Thymus (tissue), 11 donors: ENCODE results near the gene SMURF2. TPM values are rescaled to one million over a fixed set of nuclear protein-coding genes. Genes with fewer than 3 reads are reported as not detected.

ENCODE experiments used
- DNase-seq, 9 donors: peaks; one replicate each; pipeline ENCODE4 v3.0.0-alpha.2; 2013; ENCODE audit warnings: low spot score in 9 of 9, low read depth in 6 of 9, missing footprints in 1 of 9
- H3K27ac ChIP-seq, 2 donors: one replicate each; pipeline ENCODE4 v1.5.1; 2013; ENCODE audit warnings: control low read depth in 1 of 2, low read depth in 1 of 2, low read length in 1 of 2, mild to moderate bottlenecking in 1 of 2, moderate library complexity in 1 of 2
- H3K27me3 ChIP-seq, 2 donors: one replicate each; pipeline ENCODE4 v1.5.1; 2013; ENCODE audit warnings: low read length in 1 of 2; ENCODE audit not compliant: control insufficient read depth in 2 of 2, insufficient read depth in 1 of 2
- H3K36me3 ChIP-seq, 2 donors: one replicate each; pipeline ENCODE4 v1.5.1; 2013; ENCODE audit warnings: low read length in 1 of 2, mild to moderate bottlenecking in 1 of 2, moderate library complexity in 1 of 2; ENCODE audit not compliant: control insufficient read depth in 2 of 2, insufficient read depth in 2 of 2
- H3K4me1 ChIP-seq, 2 donors: one replicate each; pipeline ENCODE4 v1.5.1; 2013; ENCODE audit warnings: low read length in 2 of 2; ENCODE audit not compliant: control insufficient read depth in 2 of 2, insufficient read depth in 2 of 2
- H3K4me3 ChIP-seq, 2 donors: one replicate each; pipeline ENCODE4 v1.5.1; 2013; ENCODE audit warnings: low read length in 2 of 2, control low read depth in 1 of 2, mild to moderate bottlenecking in 1 of 2
- H3K9me3 ChIP-seq, 2 donors: one replicate each; pipeline ENCODE4 v1.5.1; 2013; ENCODE audit warnings: low read length in 1 of 2, mild to moderate bottlenecking in 1 of 2; ENCODE audit not compliant: control insufficient read depth in 2 of 2, insufficient read depth in 1 of 2
- WGBS: extraction: QIAGEN DNeasy Blood & Tissue Kit; methylation state at CpG from one replicate; pipeline ENCODE4 v1.1.7; 2013; 5-methylcytosine and 5-hydroxymethylcytosine counted together
- polyA plus RNA-seq: library from polyadenylated mRNA; stranded (reverse); fragments of 200-250 nt; gene quantifications from one replicate; pipeline ENCODE4 v1.2.3, GENCODE V29; 2013
- total RNA-seq: library from RNA; stranded (reverse); fragments of 120-200 nt; gene quantifications from one replicate; pipeline ENCODE4 v1.2.4, GENCODE V29; 2013
- donor health status: healthy.

SMURF2 gene
- total and polyA plus RNA-seq, 2 donors: 14.1 to 29.7 TPM

DNA sequence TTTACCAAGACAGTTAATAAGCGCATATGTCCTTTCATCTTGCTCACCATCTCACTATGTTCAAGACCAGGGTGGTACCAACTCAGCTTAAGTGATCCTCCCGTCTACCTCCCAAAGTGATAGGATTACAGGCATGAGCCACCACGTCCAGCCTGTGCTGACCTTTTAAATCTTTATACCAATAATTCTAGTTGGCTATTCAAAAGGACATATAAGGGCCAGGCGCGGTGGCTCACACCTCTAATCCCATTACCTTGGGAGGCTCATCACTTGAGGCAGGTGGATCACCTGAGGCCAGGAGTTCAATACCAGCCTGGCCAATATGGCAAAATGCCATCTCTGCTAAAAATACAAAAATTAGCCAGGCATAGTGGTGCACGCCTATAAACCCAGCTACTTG lies 152.9 kb downstream of the SMURF2 start:
- Histone ChIP-seq H3K27me3 (no peaks in the 10 kb centered on the region), H3K36me3 (peaks cover 18 to 60% of the 10 kb centered on the region in 2 donors), H3K9me3 (no peaks in the 10 kb centered on the region), H3K4me3 (no peak overlapping the region), H3K4me1 (peaks cover 5 to 7% of the 10 kb centered on the region in 2 donors), H3K27ac (no peak overlapping the region)
- 96% methylated on average over 6 of the region's 6 CpGs for WGBS
- no peak for DNase-seq

DNA sequence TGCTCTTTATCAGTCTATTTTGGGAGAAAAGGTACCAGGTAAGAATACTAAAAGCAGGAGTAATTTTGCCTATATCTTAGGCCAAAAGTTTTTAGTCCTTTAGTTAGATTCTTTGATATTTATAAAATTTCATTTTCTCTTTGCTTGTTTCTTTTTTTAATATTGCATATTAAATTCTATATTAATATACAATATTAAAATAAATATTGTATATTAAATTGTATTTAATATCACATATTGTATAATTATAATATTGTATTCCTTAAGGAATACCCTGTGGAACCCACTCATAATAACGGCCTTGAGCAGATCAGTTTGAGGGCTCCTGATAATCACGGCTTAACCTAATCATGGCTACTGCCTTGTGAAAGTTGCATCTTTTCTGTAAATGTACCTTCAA lies 153.4 kb downstream of the SMURF2 start:
- H3K27ac ChIP-seq: no peak overlapping the region
- WGBS: 98% methylated on average over 2 of the region's 2 CpGs
- no peak overlapping the region for H3K4me3 ChIP-seq
- no peaks in the 10 kb centered on the region for H3K27me3 ChIP-seq
- H3K36me3 ChIP-seq: peaks cover 20 to 60% of the 10 kb centered on the region in 2 donors
- no peaks in the 10 kb centered on the region for H3K9me3 ChIP-seq
- peaks cover 9 to 10% of the 10 kb centered on the region in 2 donors for H3K4me1 ChIP-seq
- no peak for DNase-seq

DNA sequence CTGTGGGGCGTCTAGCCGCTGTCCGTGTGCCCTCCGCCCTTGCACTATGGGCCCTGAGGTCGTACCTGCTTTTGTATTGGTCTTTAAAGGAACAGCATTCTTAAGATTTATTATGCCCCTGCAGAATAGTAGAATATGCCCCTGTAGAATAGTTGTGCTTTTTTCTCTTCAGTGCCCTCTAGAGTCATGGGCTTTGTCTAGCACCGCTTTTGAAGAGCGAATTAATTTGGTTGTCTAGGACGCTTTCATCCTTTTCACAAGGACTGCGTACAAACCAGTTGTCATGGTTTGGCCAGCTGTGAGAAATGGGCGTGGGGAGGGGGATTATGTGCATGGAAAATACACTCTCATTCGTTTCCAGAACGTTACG lies 154.7 kb downstream of the SMURF2 start:
- peaks cover 10 to 14% of the 10 kb centered on the region in 2 donors for H3K4me1 ChIP-seq
- WGBS: under 1% methylated on average over 13 of the region's 13 CpGs
- peak overlapping the region; percentile 97 to 99 for H3K27ac ChIP-seq
- H3K27me3 ChIP-seq: no peaks in the 10 kb centered on the region
- no peaks in the 10 kb centered on the region for H3K9me3 ChIP-seq
- peaks cover 23 to 62% of the 10 kb centered on the region in 2 donors for H3K36me3 ChIP-seq
- H3K4me3 ChIP-seq: peak overlapping the region; percentile 87 to 96
- peak; percentile 52 to 89 (median 68) for DNase-seq

DNA sequence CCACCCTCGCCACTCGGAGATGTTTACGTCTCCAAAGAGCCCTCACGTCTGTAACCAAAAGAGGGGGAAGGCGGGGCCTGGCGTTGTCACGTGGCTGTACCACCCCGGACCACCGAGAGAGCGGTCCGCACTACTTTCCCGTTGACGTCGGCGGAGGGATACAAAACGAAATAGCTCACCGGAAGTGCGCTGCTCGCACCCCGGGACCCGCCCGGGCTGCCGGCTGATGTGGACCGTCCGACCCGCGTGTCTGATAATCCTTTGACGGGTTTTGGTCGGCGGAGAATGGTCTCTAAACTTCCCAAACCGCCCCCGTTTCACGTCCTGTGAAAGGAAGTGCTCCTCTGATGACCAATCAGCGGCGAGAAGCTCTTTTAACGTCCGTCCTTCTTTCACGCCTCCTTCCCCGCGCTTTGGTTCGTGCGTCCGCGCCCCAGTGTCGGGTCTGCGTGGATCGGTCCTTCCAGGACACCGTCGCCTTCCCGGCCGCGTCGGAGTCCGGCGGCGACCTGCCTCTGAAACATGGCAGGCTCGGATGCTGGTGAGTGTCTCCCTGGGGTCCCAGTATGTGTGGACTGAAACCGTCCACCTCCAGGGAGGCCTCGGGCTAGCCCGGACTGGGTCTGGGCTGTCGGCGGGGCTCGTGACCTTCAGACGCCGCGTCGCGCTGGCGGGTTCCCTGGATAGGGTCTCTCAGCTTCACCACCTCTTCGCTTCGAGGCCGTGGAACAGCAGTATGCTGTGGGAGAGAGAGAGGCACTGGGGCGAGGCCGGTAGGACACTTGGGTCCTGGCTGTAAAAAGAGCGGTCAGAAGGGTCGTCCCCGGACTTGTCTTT lies 155.3 kb downstream of the SMURF2 start, which contains the start of gene CEP95:
CEP95 (plus strand) TSS at position 402 of the 837 bp plus-strand sequence; CDS start at position 523, 121 bp downstream.
- peak; percentile 41 to 98 (median 94) for DNase-seq
- H3K36me3 ChIP-seq: peaks cover 29 to 64% of the 10 kb centered on the region in 2 donors

DNA sequence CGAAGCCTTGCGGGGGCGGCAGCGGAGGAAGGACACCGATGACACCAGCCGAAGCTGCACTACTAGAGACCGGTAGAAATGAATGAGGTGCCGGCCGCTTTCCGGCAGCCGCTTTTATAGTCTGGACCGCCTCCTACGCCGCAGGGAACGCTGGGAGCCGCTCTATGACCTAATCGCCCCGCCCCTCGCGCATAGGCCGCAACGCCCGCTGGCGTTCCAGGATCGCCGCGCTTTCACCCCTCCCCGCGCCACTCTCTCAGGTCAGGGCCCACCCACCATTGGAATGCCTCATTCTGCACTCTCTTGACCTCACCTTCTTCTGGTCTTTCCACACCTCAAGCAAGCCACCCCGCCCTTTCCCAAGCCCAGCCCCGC lies 155.9 kb downstream of the SMURF2 start, which contains the start of gene DDX5:
DDX5 (minus strand) TSS at position 89 of the 375 bp plus-strand sequence. CDS start 170 bp downstream, outside the sequence.
- peak within 1 kb of the TSS; percentile 97 to 99 for H3K27ac ChIP-seq
- peak within 1 kb of the TSS; percentile 87 to 96 for H3K4me3 ChIP-seq
- under 1% methylated on average over 31 of the region's 31 CpGs for WGBS
- no peaks in the 10 kb centered on the region for H3K27me3 ChIP-seq
- peak; percentile 89 to 98 (median 95) for DNase-seq
- H3K9me3 ChIP-seq: no peaks in the 10 kb centered on the region
- H3K4me1 ChIP-seq: peaks cover 10 to 19% of the 10 kb centered on the region in 2 donors
- peaks cover 34 to 64% of the 10 kb centered on the region in 2 donors for H3K36me3 ChIP-seq

More for the DNA sequence above, 155.3 kb downstream of the SMURF2 start, which contains the start of gene CEP95:
- Histone ChIP-seq H3K4me1 (peaks cover 10 to 16% of the 10 kb centered on the region in 2 donors), H3K27ac (peak within 1 kb of the TSS; percentile 97 to 99), H3K9me3 (no peaks in the 10 kb centered on the region), H3K27me3 (no peaks in the 10 kb centered on the region), H3K4me3 (peak within 1 kb of the TSS; percentile 87 to 96)
- under 1% methylated on average over 77 of the region's 77 CpGs for WGBS

DNA sequence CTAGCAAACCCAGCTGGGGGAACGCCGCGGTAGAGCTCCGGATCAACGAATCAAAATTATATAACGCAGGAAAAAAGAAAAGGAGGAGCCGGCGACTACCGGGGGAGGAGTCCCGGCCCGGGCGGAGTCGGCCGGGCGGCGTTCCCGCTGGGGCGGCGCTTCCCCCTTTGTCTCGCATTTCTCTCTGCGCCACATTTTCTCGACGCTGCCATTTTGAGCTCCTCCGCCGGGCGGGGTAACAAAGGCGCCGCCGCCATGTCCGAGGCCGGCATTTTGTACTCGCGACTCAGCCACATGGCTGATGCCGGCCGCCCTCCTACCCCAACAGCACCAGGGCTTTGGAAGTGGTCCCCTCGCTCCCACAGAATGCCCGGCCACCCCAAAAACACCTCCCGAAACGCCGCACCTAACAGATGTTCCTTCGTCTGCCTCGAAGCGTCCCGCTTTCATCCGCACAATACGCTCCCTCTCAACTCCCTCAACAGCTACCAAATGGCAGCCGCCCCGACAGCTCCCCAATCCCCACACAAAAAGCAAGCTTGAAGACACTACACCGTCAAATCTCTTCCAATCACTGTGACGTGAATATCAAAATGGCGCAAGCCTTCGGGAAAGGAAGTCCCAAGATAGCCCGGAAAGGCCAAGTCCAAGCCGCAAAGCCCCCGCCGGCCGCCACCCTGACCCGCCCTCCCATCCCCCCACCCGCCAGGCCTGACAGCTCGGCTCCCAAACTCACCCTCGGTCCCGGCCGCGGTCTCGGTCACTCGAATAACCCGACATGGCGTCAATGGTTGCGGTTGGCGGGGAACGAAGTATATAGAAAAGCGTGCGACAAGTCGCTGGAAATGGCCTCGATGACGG lies 156.5 kb downstream of the SMURF2 start:
- no peaks in the 10 kb centered on the region for H3K9me3 ChIP-seq
- peak overlapping the region; percentile 87 to 96 for H3K4me3 ChIP-seq
- H3K27me3 ChIP-seq: no peaks in the 10 kb centered on the region
- H3K36me3 ChIP-seq: peaks cover 37 to 64% of the 10 kb centered on the region in 2 donors
- under 1% methylated on average over 76 of the region's 76 CpGs for WGBS
- DNase-seq: peak; percentile 77 to 96 (median 87)
- H3K4me1 ChIP-seq: peaks cover 10 to 19% of the 10 kb centered on the region in 2 donors
- H3K27ac ChIP-seq: peak overlapping the region; percentile 97 to 99

DNA sequence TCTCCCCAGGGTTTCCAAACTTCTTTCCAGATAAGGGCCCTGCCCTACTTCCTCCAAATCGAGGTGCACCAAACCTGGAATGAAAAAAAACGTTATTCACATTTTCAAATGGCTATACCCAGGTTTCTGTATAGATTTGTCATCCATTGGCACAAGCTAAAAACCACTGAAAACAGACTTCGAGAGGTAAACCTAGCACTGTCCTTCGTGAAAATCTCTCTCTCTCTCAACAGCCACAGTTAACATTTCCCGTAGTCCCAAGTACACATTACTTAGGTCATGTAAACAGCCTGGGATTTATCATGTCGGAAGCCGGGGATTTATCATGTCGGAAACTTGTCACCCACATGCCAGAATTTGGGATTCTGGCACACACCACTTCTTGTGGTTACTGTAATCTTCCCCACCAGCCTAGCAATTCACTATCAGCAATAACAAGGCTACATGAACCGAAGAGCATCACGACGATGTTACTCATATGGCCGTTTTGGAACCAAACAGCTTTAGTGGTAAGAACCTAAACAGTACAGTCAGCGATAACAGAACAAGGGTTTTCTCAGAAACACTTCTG lies 157.3 kb downstream of the SMURF2 start:
- peaks cover 42 to 64% of the 10 kb centered on the region in 2 donors for H3K36me3 ChIP-seq
- H3K9me3 ChIP-seq: no peaks in the 10 kb centered on the region
- WGBS: 1% methylated on average over 13 of the region's 13 CpGs
- no peaks in the 10 kb centered on the region for H3K27me3 ChIP-seq
- H3K27ac ChIP-seq: peak overlapping the region; percentile 97 to 99
- DNase-seq: no peak
- H3K4me3 ChIP-seq: peak overlapping the region; percentile 87 to 96
- peaks cover 10 to 19% of the 10 kb centered on the region in 2 donors for H3K4me1 ChIP-seq

DNA sequence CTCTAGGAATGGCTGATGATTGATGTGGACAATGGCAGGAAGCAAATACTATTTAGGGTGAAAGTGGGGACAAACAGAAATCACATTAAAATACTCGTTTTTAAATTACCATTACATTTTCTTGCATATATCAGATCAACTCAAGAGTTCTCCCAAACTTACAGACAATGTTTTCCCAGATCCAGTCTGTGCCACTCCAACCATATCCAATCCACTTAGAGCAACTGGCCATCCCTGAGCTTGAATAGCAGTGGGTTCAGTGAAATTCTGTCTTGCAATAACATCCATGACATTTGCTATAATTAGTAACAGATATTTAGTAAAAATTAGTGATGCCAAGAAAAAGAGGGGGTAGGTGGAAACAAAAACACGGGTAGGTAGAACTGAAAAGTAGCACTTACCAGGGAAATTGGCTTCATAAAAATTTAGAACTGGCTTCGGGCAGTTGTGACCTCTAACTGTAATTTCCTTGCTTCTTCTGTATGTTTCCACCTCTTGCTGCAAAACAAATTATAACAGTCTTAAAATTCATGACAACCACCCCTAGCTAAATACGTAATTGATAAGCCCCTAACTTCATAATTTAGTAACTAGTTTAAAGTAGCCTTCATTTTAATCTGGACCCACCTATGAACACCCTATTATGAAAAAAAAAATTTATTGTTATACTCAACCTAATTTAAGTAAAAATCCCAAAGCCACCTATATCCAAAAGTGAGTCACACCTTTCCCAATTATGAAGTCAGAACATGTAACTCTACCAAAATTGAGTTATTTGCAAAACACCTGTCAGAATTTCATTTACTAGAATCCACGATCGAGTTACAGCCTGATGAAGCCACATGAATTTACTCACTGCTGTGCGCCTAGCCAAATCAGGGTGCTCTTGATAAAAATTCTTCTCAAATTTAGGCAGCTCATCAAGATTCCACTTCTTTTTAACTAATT lies 158.0 kb downstream of the SMURF2 start:
- H3K4me3 ChIP-seq: peak overlapping the region; percentile 87 to 96
- DNase-seq: no peak
- H3K27me3 ChIP-seq: no peaks in the 10 kb centered on the region
- H3K9me3 ChIP-seq: no peaks in the 10 kb centered on the region
- WGBS: 61% methylated on average over 7 of the region's 7 CpGs
- peak overlapping the region in 1 of 2 donors; percentile 99 for H3K27ac ChIP-seq
- H3K36me3 ChIP-seq: peaks cover 39 to 64% of the 10 kb centered on the region in 2 donors
- H3K4me1 ChIP-seq: peaks cover 9 to 19% of the 10 kb centered on the region in 2 donors
